Amniotic stem cell (primary cell): ENCODE measurements around the gene PNMA1.
"Not testable (repeated sequence)": the region's sequence is repeated elsewhere in the genome, so short reads cannot be mapped to it uniquely, and the experiment has no call there.

Experiments
- DNase-seq: peaks from one replicate; lab custom pipeline; 2025; lab: John Stamatoyannopoulos, UW

Gene PNMA1

GRCh38 chr14:73715707-73716106, 1.5 kb upstream of the PNMA1 start:
- DNase-seq: no peak

- no peak for DNase-seq
Measured at GRCh38 chr14:73714656-73715081, 485 bp upstream of the PNMA1 start.

- no peak for DNase-seq
Measured at GRCh38 chr14:73713206-73713802, 880 bp downstream of the PNMA1 start.

GRCh38 chr14:73712540-73713180, 1.5 kb downstream of the PNMA1 start:
- DNase-seq: no peak

- no peak for DNase-seq
Measured at GRCh38 chr14:73712071-73712506, 2.1 kb downstream of the PNMA1 start.

- no peak for DNase-seq
Measured at GRCh38 chr14:73710737-73711136, 3.4 kb downstream of the PNMA1 start.

DNA sequence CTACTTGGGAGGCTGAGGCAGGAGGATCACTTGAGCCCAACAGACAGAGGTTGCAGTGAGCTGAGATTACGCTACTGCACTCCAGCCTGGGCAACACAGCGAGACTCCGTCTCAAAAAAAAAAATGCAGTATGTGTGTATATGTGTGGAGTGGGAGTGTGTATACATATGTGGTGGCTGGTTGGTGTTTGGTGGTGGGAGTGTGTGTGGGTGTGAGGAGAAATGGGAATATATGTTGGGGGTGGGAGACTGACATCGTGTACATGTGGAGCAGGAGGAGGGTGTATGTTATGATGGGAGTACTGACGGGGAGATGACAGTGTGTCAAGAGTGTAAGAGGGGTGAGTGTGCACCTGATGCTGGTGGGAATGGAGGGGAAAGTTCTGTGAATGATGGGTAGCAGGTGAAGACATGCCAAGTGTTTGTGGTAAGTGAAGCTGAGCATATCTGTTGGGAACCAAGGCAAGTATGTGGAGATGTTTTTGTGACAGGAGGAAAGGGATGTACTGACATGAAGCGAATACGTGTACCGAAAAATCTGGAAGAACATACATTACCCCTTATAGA, 4.2 kb downstream of the PNMA1 start:
- no peak for DNase-seq

- DNase-seq: not testable (repeated sequence)
Measured at GRCh38 chr14:73708076-73708475, 6.1 kb downstream of the PNMA1 start.

DNA sequence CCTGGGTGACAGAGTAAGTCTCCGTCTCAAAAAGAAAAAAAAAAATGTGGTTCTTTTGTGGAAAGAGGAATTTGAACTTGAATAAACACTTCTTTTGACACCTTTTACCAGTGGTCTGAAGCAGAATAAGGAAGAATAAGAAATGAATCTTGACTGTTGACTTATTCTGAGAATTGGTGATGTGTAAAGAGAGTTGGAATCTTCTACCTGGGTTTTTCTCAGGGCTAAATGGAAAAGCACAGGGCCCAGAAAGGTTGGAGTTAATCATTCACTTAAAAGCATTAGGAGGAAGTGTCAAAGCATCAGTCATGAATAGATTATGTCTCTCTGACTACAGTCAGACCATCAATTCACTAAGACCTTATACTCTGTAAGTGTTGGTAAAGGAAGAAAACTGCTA, 13.9 kb downstream of the PNMA1 start:
- no peak for DNase-seq

DNA sequence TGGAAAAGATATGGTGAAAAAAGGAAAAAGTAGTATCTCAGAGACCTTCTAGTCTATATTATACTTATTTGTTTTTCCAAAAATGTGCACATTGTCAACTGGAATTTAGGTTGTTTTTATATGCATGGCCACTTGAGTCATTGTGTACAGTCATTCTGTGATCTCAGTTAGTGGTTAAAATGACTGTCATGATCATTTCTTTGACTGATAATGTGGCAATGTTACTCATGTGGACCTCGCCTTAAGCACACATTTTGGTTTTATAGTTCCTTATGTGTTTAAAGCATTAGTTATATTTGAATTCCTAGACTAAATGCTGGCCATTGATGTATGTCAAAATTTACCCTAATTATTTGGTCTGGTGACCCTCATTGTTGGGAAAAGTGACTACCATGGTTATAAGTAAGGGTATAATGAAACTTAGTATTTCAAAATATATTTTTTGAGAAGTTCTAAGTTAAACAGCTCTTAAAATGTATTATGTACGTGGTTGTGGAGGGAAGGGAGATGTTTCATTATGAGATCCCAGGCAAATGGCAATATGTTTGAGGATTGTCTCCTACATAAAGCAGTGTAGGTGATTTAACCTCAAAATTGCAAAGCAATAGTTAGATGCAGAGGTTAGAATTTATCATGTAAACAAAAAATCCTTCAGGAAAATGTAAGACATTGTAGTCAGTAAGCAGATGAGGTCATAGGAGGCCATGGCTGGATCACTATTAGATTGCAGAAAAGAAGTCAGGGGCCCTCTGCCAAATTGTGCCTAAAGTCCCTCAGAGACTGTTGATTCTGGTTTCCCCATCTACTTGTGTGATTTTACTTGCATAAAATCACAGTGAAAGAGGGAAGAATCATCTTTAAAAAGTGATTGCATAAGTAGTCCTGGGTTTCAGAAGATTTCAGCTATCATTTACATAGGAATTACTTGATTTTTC, 17.5 kb downstream of the PNMA1 start:
- DNase-seq: no peak

- no peak for DNase-seq
Measured at GRCh38 chr14:73695997-73696396, 18.2 kb downstream of the PNMA1 start.

GRCh38 chr14:73695082-73695481, 19.1 kb downstream of the PNMA1 start:
- no peak for DNase-seq

DNA sequence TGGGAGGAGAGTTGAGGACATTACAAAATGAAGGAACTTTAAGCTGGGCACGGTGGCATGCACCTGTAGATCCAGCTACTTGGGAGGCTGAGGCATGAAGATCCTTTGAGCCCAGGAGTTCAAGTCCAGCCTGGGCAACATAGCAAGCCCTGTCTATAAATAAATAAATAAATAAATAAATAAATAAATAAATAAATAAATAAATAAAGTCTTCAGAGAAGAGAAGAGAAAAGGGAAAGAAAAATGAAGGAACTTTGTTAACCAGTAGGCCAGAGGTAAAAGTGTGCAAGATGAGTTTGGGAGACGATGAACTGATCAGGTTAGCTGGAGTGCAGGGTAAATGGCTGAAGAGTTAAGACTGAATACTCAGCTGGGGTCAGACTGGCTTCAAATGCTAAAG, 20.1 kb downstream of the PNMA1 start:
- no peak for DNase-seq

DNA sequence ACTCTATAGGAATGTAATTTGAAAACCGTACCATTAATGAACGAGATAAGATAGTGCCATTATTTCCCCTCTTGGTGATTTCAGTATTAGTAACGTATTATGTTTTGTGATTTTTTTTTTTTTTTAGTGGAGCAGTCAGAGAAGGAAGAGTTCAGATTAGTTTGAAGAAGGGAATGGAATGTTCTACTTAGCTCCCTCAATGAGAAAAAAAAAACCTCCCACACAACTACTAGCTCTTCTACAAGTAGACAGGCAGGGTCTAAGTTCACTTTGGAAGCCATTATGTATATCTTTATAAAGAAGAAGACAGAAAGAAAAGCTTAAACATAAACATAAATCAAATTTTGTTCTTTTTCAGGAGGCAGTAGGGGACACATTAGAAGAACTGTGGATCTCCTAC, 27.3 kb downstream of the PNMA1 start:
- DNase-seq: no peak

- no peak for DNase-seq
Measured at GRCh38 chr14:73685328-73685727, 28.9 kb downstream of the PNMA1 start.

GRCh38 chr14:73684627-73685026, 29.6 kb downstream of the PNMA1 start:
- DNase-seq: no peak

DNA sequence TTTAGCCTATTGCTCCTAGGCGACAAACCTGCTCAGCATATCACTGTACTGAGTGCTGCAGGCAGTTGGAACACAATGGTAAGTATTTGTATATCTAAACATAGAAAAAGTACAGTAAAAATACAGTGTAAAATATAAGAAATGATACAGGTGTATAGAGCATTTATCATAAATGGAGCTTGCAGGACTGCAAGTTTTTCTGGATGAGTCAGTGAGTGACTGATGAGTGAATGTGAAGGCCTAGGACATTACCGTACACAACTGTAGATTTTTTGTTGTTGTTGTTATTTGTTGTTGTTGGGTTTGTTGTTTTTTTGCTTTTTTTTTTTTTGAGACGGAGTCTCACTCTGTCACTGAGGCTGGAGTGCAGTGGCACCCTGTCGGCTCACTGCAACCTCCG, 33.4 kb downstream of the PNMA1 start:
- DNase-seq: no peak

DNA sequence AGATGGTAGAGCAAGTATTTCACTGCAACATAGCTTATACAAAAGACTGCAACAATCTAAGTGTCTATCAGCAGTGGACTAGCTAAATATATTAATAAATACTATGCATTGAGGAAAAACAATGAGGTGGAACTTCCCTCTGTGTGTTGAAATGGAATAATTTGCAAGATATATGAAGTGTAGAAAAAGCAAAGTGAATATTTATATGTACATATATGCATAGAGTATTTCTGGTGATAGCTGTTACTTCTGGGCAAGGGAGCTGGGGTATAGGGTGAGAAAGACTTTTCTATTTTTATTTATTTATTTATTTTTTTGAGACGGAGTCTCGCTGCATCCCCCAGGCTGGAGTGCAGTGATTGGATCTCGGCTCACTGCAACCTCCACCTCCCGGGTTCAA, 35.5 kb downstream of the PNMA1 start:
- no peak for DNase-seq

DNA sequence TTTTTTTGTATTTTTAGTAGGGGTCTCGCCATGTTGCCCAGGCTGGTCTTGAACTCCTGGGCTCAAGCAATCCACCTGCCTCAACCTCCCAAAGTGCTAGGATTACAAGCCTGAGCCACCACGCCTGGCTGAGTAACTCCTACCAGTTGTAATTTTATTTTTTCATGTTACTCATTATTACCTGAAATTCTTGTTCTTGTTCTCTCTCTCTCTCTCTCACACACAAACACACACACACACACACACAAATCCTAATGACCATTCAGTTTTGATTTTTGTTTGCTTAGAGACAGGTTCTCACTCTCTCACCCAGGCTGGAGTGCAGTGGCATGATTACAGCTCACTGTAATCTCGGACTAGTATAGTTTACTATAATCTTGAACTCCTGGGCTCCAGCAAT, 39.2 kb downstream of the PNMA1 start:
- no peak for DNase-seq

DNA sequence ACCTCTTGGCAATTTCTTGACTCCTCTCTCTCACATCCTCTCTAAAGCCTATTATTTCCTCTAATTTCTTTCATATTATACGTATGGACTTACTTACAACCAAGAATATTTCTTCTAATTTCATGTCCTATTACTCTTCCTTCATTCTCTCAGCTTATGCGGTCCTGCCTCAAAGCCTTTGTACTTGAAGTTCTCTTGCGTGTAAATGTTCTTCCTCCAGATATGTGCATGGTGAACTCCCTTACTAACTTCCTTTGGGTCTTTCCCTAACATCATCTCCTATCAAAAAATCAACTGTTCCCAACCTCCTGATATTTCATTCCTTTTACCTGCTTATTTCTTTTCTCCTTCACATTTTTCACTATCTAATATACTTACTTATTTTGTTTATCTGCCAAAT, 46.3 kb downstream of the PNMA1 start:
- no peak for DNase-seq

DNA sequence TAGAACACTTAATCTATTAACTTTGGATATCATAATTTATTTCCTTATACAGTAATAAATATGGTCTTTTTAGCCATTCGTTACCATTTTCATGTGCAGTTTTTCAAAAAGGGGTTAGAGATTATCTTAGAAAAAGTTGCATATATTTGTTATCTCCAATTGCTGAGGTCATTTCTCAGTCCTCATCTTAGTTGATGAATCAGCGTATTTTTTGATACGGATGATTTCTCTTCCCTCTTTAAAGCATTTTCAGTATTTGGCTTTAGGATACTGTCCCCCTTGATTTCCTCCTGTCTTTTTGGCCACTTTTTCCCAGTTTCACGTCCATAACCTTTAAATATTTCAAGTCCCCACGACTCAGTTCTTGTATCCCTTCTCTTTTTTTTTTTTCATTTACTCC, 47.6 kb downstream of the PNMA1 start:
- no peak for DNase-seq

GRCh38 chr14:73665130-73665529, 49.1 kb downstream of the PNMA1 start:
- DNase-seq: no peak
